Left lung (tissue), 10 donors: Measurements from ENCODE around the gene ADAMTS16. TPM values are rescaled to one million over a fixed set of nuclear protein-coding genes. Genes with fewer than 3 reads are reported as not detected.

Source experiments
- ATAC-seq: fragments of 200-7000 bp; cut with Tn5 transposase; one replicate; pipeline ENCODE4 v1.9.1; 2020; ENCODE audit warnings: moderate library complexity
- DNase-seq, 4 donors: peaks; one replicate each; pipeline ENCODE4 v3.0.0-alpha.2; 2013 to 2020
- H3K27ac ChIP-seq, 2 donors: fragments of 200-600 bp; sonication (generic) in 1 of 2; one replicate each; pipeline versions ENCODE4 v1.5.0 to v1.8.0; 2020 to 2021
- H3K27me3 ChIP-seq, 2 donors: fragments of 200-600 bp; sonication (generic) in 1 of 2; one replicate each; pipeline versions ENCODE4 v1.5.0 to v1.8.0; 2020 to 2021
- H3K36me3 ChIP-seq, 2 donors: fragments of 200-600 bp; sonication (generic) in 1 of 2; one replicate each; pipeline versions ENCODE4 v1.5.0 to v1.8.0; 2020 to 2021
- H3K4me1 ChIP-seq, 2 donors: fragments of 200-600 bp; one replicate each; pipeline ENCODE4 v1.8.0; 2021
- H3K4me3 ChIP-seq, 2 donors: fragments of 200-600 bp; sonication (generic) in 1 of 2; one replicate each; pipeline versions ENCODE4 v1.5.0 to v1.8.0; 2020 to 2021; ENCODE audit warnings: mild to moderate bottlenecking in 1 of 2
- H3K9me3 ChIP-seq, 2 donors: fragments of 200-600 bp; sonication (generic) in 1 of 2; one replicate each; pipeline versions ENCODE4 v1.5.0 to v1.8.0; 2020 to 2021
- CTCF ChIP-seq, 2 donors: fragments of 200-600 bp; sonication (generic) in 1 of 2; IDR thresholded peaks; one replicate each; pipeline versions ENCODE4 v1.5.0 to v1.8.0; 2021; ENCODE audit warnings: antibody characterized with exemption in 2 of 2
- intact Hi-C, 2 donors: fragments of 100-400 bp; cut with DNase I; formaldehyde crosslinking; loops; one replicate each; pipeline versions ENCODE4 v1.11.2 to v1.14.2; 2022
- polyA plus RNA-seq, 6 donors: library from polyadenylated mRNA; unstranded; fragments of 120-200 nt; gene quantifications; one replicate each; pipeline ENCODE4 v1.2.1, GENCODE V29; 2013; ENCODE audit not compliant: insufficient read length in 6 of 6
- total RNA-seq, 2 donors: library from RNA; stranded (reverse); fragmentation: NEBNext Ultra II Directional; extraction: Animal tissue kit (Norgen Biotek cat#: 25700); gene quantifications; one replicate each; pipeline ENCODE4 v1.2.1, GENCODE V29; 2021
- donor health status: DM: no; HTN: yes; CAD: no.
- donor health status: DM: no; HTN: no; CAD: no.

ADAMTS16 gene
- total and polyA plus RNA-seq, 8 donors: 0.29 to 28.7 (median 1.1) TPM

DNA sequence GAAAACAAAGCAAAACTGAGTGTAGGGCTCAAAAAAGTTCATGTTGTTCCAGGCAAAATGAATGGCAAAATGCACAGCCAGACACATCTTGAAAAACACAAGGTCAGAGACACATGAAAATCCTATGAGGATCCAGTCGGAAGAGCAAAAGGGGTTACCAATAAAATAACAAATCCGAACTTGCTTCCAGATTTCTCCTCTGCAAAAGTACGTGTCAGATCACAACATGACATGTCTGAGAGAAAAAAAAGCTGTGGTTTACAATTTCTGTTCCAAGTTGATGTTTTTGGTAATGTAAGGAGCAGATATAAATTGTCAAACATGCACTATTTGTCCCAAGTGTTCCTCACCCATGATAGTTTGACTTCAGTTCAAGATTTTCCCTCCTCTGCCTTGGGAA lies 15.9 kb upstream of the ADAMTS16 start:
- no peak overlapping the region for H3K4me3 ChIP-seq
- intact Hi-C loops: no loop called here
- H3K4me1 ChIP-seq: no peaks in the 10 kb centered on the region
- no peak for TF ChIP-seq CTCF (IDR thresholded peaks at IDR 0.05)
- no peaks in the 10 kb centered on the region for H3K27me3 ChIP-seq
- H3K27ac ChIP-seq: no peak overlapping the region
- peak in 1 of 4 donors; percentile 38 for DNase-seq
- H3K9me3 ChIP-seq: no peaks in the 10 kb centered on the region
- no peak for ATAC-seq
- H3K36me3 ChIP-seq: no peaks in the 10 kb centered on the region

DNA sequence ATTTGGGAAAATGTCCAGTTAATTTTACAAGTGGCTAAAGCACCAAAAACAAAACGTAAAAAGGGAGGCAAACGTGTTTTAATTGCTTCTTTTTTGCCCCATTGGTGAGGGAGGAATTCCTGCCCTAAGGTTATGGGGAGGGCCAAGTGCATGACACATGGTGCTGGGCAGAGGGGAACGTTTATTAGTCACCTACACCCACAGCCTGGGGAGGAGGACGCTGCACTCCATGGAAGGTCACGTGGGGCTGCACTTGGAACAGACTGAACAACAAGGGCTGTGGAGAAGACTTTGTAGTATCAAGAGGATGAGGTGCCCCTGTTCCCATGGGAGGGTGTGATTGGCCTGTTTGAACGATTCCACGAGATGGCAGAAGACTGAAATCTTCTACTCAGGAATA lies 13.7 kb upstream of the ADAMTS16 start:
- Histone ChIP-seq H3K9me3 (no peaks in the 10 kb centered on the region), H3K4me3 (no peak overlapping the region), H3K27ac (no peak overlapping the region), H3K36me3 (no peaks in the 10 kb centered on the region), H3K4me1 (no peaks in the 10 kb centered on the region), H3K27me3 (peaks cover 0 to 2% of the 10 kb centered on the region in 2 donors)
- no peak for DNase-seq
- TF ChIP-seq CTCF (IDR thresholded peaks at IDR 0.05): no peak
- peak; percentile 70 for ATAC-seq
- intact Hi-C loops: no loop called here

DNA sequence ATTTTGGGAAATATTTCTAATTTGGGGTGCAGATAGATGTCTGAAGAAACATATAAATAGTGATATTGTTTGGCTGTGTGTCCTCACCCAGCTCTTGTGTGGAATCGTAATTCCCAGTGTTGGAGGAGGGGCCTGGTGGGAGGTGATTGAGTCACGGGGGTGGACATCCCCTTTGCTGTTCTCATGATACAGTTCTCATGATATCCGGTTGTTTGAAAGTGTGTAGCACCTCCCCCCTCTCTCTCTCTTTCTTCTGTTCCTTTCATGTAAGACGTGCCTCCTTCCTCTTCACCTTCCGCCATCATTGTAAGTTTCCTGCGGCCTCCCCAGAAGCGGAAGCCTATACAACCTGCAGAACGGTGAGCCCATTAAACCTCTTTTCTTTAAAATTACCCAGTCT lies 11.4 kb upstream of the ADAMTS16 start:
- intact Hi-C loops: no loop called here
- DNase-seq (no peak), ATAC-seq (no peak)

DNA sequence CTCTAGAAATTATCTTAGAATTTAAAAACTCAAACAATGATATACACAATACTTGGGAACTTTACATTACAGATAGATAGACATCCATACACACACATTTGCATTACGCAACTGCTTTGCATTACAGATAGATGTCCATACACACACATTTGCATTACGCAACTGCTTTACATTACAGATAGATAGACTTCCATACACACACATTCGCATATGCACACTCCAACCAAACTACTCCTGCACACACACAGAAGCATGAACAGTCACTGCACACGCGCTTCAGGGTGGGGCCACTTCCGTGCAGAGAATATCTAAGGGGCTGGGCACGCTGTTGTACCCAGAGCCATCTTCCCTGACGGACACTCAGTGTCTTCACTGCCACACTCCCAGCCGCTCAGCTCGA lies 7.9 kb upstream of the ADAMTS16 start:
- Histone ChIP-seq H3K4me3 (no peak overlapping the region), H3K27me3 (peaks cover 0 to 9% of the 10 kb centered on the region in 2 donors), H3K36me3 (no peaks in the 10 kb centered on the region), H3K27ac (no peak overlapping the region), H3K9me3 (no peaks in the 10 kb centered on the region), H3K4me1 (no peaks in the 10 kb centered on the region)
- DNase-seq (no peak), ATAC-seq (no peak)
- intact Hi-C loops: loop anchor here in 1 of 2 donors (10.0 kb wide), 1 partner anchor 257 kb away; no protein-coding TSS in a partner anchor
- no peak for TF ChIP-seq CTCF (IDR thresholded peaks at IDR 0.05)

More for the DNA sequence above, 11.4 kb upstream of the ADAMTS16 start:
- Histone ChIP-seq H3K4me3 (no peak overlapping the region), H3K36me3 (no peaks in the 10 kb centered on the region), H3K4me1 (no peaks in the 10 kb centered on the region), H3K27ac (no peak overlapping the region), H3K27me3 (peaks cover 0 to 4% of the 10 kb centered on the region in 2 donors), H3K9me3 (no peaks in the 10 kb centered on the region)
- TF ChIP-seq CTCF (IDR thresholded peaks at IDR 0.05): no peak

DNA sequence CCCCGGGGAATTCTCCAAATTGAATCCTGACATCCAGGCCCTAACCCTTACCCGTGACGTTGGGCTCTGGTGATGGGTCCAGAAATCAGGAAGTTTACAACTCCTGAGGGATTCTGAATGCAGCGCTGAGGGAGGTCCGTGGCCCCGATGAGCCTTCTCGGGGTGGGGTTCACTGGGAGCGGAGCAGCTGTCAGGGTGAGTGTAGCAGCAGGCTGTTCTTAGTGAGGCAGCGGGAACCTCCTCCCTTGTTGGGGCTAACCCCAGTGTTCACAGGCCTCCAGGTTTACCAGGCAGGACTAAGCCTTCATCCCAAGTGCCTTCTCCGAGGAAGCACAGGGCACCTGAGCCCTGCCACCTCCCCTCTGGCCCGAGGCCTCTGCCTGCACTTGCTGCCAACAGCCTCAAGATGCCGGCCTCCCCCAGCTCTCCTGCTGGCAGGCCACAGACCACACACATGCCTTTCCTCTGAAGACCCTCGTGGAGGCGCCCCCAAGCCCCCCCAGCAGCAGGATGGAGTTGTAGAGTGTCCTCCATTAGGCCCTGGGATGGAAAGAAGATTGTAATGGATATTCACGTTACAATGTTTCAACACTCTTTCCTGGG lies 7.3 kb upstream of the ADAMTS16 start:
- H3K36me3 ChIP-seq: no peaks in the 10 kb centered on the region
- no peaks in the 10 kb centered on the region for H3K4me1 ChIP-seq
- no peak overlapping the region for H3K27ac ChIP-seq
- H3K4me3 ChIP-seq: no peak overlapping the region
- ATAC-seq: no peak
- peaks cover 0 to 14% of the 10 kb centered on the region in 2 donors for H3K27me3 ChIP-seq
- TF ChIP-seq CTCF (IDR thresholded peaks at IDR 0.05): no peak
- intact Hi-C loops: loop anchor here in 1 of 2 donors (10.0 kb wide), 1 partner anchor 258 kb away; no protein-coding TSS in a partner anchor
- no peaks in the 10 kb centered on the region for H3K9me3 ChIP-seq
- no peak for DNase-seq
